ENCODE measurements around the gene PPP6R3.

- no peak for TF ChIP-seq CTCF (IDR thresholded peaks at IDR 0.05)
- TF ChIP-seq POLR2AphosphoS5 (IDR thresholded peaks at IDR 0.05) = no peak
- TF ChIP-seq EP300 (IDR thresholded peaks at IDR 0.05) = no peak
- TF ChIP-seq POLR2A (IDR thresholded peaks at IDR 0.05) = no peak
Observed at GRCh38 chr11:68563454-68563853, 102.9 kb downstream of the PPP6R3 start.

All from stomach (tissue), 4 donors.